CD14-positive monocyte (primary cell): ENCODE measurements around the gene BASP1. TPM values are rescaled to one million over a fixed set of nuclear protein-coding genes. Genes with fewer than 3 reads are reported as not detected.

Source experiments
- DNase-seq, 3 donors: peaks; one replicate each; pipeline ENCODE4 v3.0.0-alpha.2; 2011 to 2022
- H2AFZ ChIP-seq: 2 replicates; pipeline ENCODE4 v1.6.0; 2012; ENCODE audit warnings: mild to moderate bottlenecking, low read depth, low read length, inconsistent platforms; ENCODE audit not compliant: insufficient read depth, poor library complexity, severe bottlenecking
- H3K27ac ChIP-seq, 2 donors: 1 replicate in 1 of 2; 2 replicates in 1 of 2; pipeline ENCODE4 v1.5.1; 2012 to 2013; ENCODE audit warnings: low read length in 2 of 2, control low read depth in 1 of 2, inconsistent platforms in 1 of 2, low read depth in 1 of 2, mild to moderate bottlenecking in 1 of 2
- H3K27me3 ChIP-seq, 2 donors: one replicate each; pipeline versions ENCODE4 v1.6.0 to v1.6.1; 2011 to 2013; ENCODE audit warnings: low read length in 2 of 2; ENCODE audit not compliant: control insufficient read depth in 2 of 2, insufficient read depth in 2 of 2
- H3K36me3 ChIP-seq, 2 donors: replicated peaks in 1 of 2; 1 replicate in 1 of 2; 2 replicates in 1 of 2; pipeline versions ENCODE4 v1.5.1 to v1.6.1; 2012 to 2013; ENCODE audit warnings: low read length in 2 of 2, control low read depth in 1 of 2, inconsistent platforms in 1 of 2, mild to moderate bottlenecking in 1 of 2; ENCODE audit not compliant: insufficient read depth in 2 of 2, control insufficient read depth in 1 of 2
- H3K4me1 ChIP-seq, 2 donors: 1 replicate in 1 of 2; 2 replicates in 1 of 2; pipeline versions ENCODE4 v1.5.1 to v1.6.1; 2012 to 2013; ENCODE audit warnings: low read length in 2 of 2, control low read depth in 1 of 2, inconsistent platforms in 1 of 2, mild to moderate bottlenecking in 1 of 2, moderate library complexity in 1 of 2; ENCODE audit not compliant: insufficient read depth in 2 of 2, control insufficient read depth in 1 of 2
- H3K4me2 ChIP-seq: replicated peaks from 2 replicates; pipeline ENCODE3; 2012; ENCODE audit warnings: low read length, moderate library complexity, mild to moderate bottlenecking; ENCODE audit not compliant: poor library complexity, severe bottlenecking; ENCODE audit errors: extremely low read depth
- H3K4me3 ChIP-seq, 3 experiments: fragments of 200-600 bp in 1 of 3; sonication (generic) in 1 of 3; replicated peaks in 1 of 3; 1 replicate in 2 of 3; 2 replicates in 1 of 3; pipeline ENCODE4 v1.5.1; 2011 to 2013; ENCODE audit warnings: low read length in 3 of 3, mild to moderate bottlenecking in 3 of 3, control low read depth in 2 of 3, low read depth in 2 of 3, inconsistent platforms in 1 of 3, moderate library complexity in 1 of 3
- H3K79me2 ChIP-seq: 2 replicates; pipeline ENCODE4 v1.6.0; 2012; ENCODE audit warnings: mild to moderate bottlenecking, control low read depth, inconsistent platforms, low read length, moderate library complexity; ENCODE audit not compliant: insufficient read depth
- H3K9ac ChIP-seq: 2 replicates; pipeline ENCODE4 v1.6.0; 2017; ENCODE audit warnings: low read length, mild to moderate bottlenecking; ENCODE audit not compliant: insufficient read depth, poor library complexity, severe bottlenecking
- H3K9me3 ChIP-seq, 2 donors: replicated peaks in 1 of 2; 1 replicate in 1 of 2; 2 replicates in 1 of 2; pipeline versions ENCODE4 v1.5.1 to v1.6.1; 2012 to 2013; ENCODE audit warnings: low read length in 2 of 2, control low read depth in 1 of 2; ENCODE audit not compliant: control insufficient read depth in 1 of 2, insufficient read depth in 1 of 2
- H4K20me1 ChIP-seq: 2 replicates; pipeline ENCODE4 v1.6.0; 2012; ENCODE audit warnings: mild to moderate bottlenecking, low read length, control low read depth, moderate library complexity; ENCODE audit not compliant: insufficient read depth
- H3K27ac Mint-ChIP-seq, 7 donors: one replicate each; pipeline ENCODE4 v1.8.0; 2020; ENCODE audit warnings: mild to moderate bottlenecking in 7 of 7, mixed read lengths in 7 of 7, moderate library complexity in 6 of 7, inconsistent platforms in 2 of 7
- H3K27me3 Mint-ChIP-seq, 3 donors: one replicate each; pipeline ENCODE4 v1.8.0; 2021 to 2022; ENCODE audit warnings: low read depth in 3 of 3, mild to moderate bottlenecking in 3 of 3, mixed read lengths in 3 of 3, moderate library complexity in 3 of 3, inconsistent platforms in 1 of 3
- H3K36me3 Mint-ChIP-seq, 2 donors: one replicate each; pipeline ENCODE4 v1.8.0; 2020; ENCODE audit warnings: mixed read lengths in 2 of 2, inconsistent platforms in 1 of 2, mild to moderate bottlenecking in 1 of 2
- H3K4me1 Mint-ChIP-seq: one replicate; pipeline ENCODE4 v1.8.0; 2020; ENCODE audit warnings: mild to moderate bottlenecking, mixed read lengths
- H3K4me3 Mint-ChIP-seq, 2 donors: one replicate each; pipeline ENCODE4 v1.8.0; 2020; ENCODE audit warnings: mild to moderate bottlenecking in 2 of 2, mixed read lengths in 2 of 2, moderate library complexity in 1 of 2
- H3K9me3 Mint-ChIP-seq, 7 donors: one replicate each; pipeline ENCODE4 v1.8.0; 2020 to 2022; ENCODE audit warnings: mixed read lengths in 7 of 7, mild to moderate bottlenecking in 6 of 7, moderate library complexity in 6 of 7, inconsistent platforms in 2 of 7
- CTCF ChIP-seq: fragments of 200-600 bp; IDR thresholded peaks from one replicate; pipeline ENCODE4 v1.8.0; 2022; ENCODE audit warnings: antibody characterized with exemption, mild to moderate bottlenecking
- WGBS: methylation state at CpG from one replicate; pipeline ENCODE4 v1.1.5; 2013; ENCODE audit warnings: missing lambda C conversion rate; ENCODE audit not compliant: insufficient coverage; 5-methylcytosine and 5-hydroxymethylcytosine counted together
- intact Hi-C, 2 donors: fragments of 100-400 bp; cut with micrococcal nuclease; formaldehyde crosslinking; loops; one replicate each; pipeline versions ENCODE4 v1.15.0 to v1.15.1; 2023
- polyA plus RNA-seq, 3 donors: library from polyadenylated mRNA; depleted of rRNA in 1 of 3; unstranded in 2 of 3; stranded (reverse) in 1 of 3; fragments of 300-500 nt in 2 of 3; fragments of >200 nt in 1 of 3; fragmentation: Illumina TruSeq in 2 of 3; gene quantifications; 1 replicate in 2 of 3; 2 replicates in 1 of 3; pipeline ENCODE4 v1.2.3, GENCODE V29; 2012 to 2021

Gene BASP1
- polyA plus RNA-seq, 3 donors = 23.7 to 61.6 (median 36.6) TPM

- Mint-ChIP-seq H3K36me3 (no peaks in the 10 kb centered on the region), H3K27ac (no peak overlapping the region), H3K4me3 (no peak overlapping the region), H3K4me1 (peaks cover 1% of the 10 kb centered on the region), H3K27me3 (peaks cover 0 to 2% (median 2%) of the 10 kb centered on the region in 3 donors), H3K9me3 (peaks cover 0 to 6% (median 2%) of the 10 kb centered on the region in 7 donors)
- no peak for DNase-seq
- no peaks in the 10 kb centered on the region for H3K4me1 ChIP-seq
- no peaks in the 10 kb centered on the region for H3K36me3 ChIP-seq
- H3K4me3 ChIP-seq = no peak overlapping the region
- H2AFZ ChIP-seq = no peak overlapping the region
- 90% methylated on average over 2 of the region's 3 CpGs for WGBS
- no peaks in the 10 kb centered on the region for H3K79me2 ChIP-seq
- no peak for TF ChIP-seq CTCF
- H3K4me2 ChIP-seq = no peak overlapping the region
- no peaks in the 10 kb centered on the region for H3K9me3 ChIP-seq
- H3K9ac ChIP-seq = no peak overlapping the region
- H3K27me3 ChIP-seq = no peaks in the 10 kb centered on the region
- H3K27ac ChIP-seq = no peak overlapping the region
- intact Hi-C loops = no loop called here
- no peaks in the 10 kb centered on the region for H4K20me1 ChIP-seq
Measured at GRCh38 chr5:17295671-17296070, 78.2 kb downstream of the BASP1 start.

GRCh38 chr5:17302106-17302505 lies 84.7 kb downstream of the BASP1 start:
- Mint-ChIP-seq H3K27ac (peak overlapping the region; percentile 73 to 89 (median 82)), H3K4me1 (peaks cover 33% of the 10 kb centered on the region), H3K4me3 (peak overlapping the region in 1 of 2 donors; percentile 60), H3K27me3 (peaks cover 0 to 3% (median 0%) of the 10 kb centered on the region in 3 donors), H3K36me3 (peaks cover 0 to 6% of the 10 kb centered on the region in 2 donors), H3K9me3 (no peaks in the 10 kb centered on the region)
- Histone ChIP-seq H3K9ac (no peak overlapping the region), H3K27me3 (no peaks in the 10 kb centered on the region), H3K4me3 (peak overlapping the region in 1 of 3 experiments; percentile 41), H3K4me2 (peak overlapping the region; percentile 52), H2AFZ (no peak overlapping the region), H3K79me2 (no peaks in the 10 kb centered on the region), H3K27ac (peak overlapping the region; percentile 15 to 75), H3K36me3 (no peaks in the 10 kb centered on the region), H3K4me1 (peaks cover 32 to 40% of the 10 kb centered on the region in 2 donors), H4K20me1 (no peaks in the 10 kb centered on the region), H3K9me3 (no peaks in the 10 kb centered on the region)
- peak; percentile 54 to 94 (median 55) for DNase-seq
- peak; percentile 12 for TF ChIP-seq CTCF
- intact Hi-C loops = loop anchor here (1.0 to 10.0 kb wide), 4 partner anchors 45 to 85 kb away; partner anchors contain the start of gene BASP1 (in 1 of the 2)
- 89% methylated on average over 2 of the region's 3 CpGs for WGBS
